GM12865 (cell line): ENCODE results near the gene CACNA1B.
"Not testable (repeated sequence)": the region's sequence is repeated elsewhere in the genome, so short reads cannot be mapped to it uniquely, and the experiment has no call there.

ENCODE experiments used
- DNase-seq: peaks from one replicate; pipeline ENCODE4 v3.0.0; 2010; ENCODE audit warnings: low read depth
- H3K4me3 ChIP-seq: 2 replicates; pipeline ENCODE4 v1.5.1; 2011; ENCODE audit warnings: mild to moderate bottlenecking, low read depth, low read length, control low read depth
- TF ChIP-seq, protein P1 (sequence below): IDR thresholded peaks from 2 replicates; pipeline ENCODE4 v1.5.1; 2011; ENCODE audit warnings: low read length, control low read depth, low read depth, inconsistent platforms; ENCODE audit not compliant: insufficient read depth; ENCODE audit errors: missing control alignments

Gene CACNA1B

DNA sequence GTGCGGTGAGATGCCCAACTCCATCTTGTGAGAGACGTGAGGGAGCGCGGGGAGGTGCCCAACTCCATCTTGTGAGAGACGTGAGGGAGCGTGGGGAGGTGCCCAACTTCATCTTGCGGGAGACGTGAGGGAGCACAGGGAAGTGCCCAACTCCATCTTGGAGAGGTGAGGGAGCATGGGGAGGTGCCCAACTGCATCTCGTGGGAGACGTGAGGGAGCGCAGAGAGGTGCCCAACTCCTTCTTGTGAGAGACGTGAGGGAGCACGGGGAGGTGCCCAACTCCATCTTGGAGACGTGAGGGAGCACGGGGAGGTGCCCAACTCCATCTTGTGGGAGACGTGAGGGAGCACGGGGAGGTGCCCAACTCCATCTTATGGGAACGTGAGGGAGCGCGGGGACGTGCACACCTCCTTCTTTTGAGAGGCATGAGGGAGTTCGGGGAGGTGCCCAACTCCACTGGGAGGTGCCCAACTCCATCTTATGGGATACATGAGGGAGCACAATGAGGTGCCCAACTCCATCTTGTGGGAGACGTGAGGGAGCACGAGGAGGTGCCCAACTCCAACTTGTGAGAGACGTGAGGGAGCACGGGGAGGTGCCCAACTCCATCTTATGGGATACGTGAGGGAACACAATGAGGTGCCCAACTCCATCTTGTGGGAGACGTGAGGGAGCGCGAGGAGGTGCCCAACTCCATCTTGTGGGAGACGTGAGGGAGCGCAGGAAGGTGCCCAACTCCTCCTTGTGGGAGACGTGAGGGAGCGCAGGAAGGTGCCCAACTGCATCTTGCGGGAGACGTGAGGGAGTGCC lies 235.4 kb downstream of the CACNA1B start:
- DNase-seq, result no peak
- TF ChIP-seq, protein P1, sequence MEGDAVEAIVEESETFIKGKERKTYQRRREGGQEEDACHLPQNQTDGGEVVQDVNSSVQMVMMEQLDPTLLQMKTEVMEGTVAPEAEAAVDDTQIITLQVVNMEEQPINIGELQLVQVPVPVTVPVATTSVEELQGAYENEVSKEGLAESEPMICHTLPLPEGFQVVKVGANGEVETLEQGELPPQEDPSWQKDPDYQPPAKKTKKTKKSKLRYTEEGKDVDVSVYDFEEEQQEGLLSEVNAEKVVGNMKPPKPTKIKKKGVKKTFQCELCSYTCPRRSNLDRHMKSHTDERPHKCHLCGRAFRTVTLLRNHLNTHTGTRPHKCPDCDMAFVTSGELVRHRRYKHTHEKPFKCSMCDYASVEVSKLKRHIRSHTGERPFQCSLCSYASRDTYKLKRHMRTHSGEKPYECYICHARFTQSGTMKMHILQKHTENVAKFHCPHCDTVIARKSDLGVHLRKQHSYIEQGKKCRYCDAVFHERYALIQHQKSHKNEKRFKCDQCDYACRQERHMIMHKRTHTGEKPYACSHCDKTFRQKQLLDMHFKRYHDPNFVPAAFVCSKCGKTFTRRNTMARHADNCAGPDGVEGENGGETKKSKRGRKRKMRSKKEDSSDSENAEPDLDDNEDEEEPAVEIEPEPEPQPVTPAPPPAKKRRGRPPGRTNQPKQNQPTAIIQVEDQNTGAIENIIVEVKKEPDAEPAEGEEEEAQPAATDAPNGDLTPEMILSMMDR, result no peak
- no peak overlapping the region for H3K4me3 ChIP-seq

DNA sequence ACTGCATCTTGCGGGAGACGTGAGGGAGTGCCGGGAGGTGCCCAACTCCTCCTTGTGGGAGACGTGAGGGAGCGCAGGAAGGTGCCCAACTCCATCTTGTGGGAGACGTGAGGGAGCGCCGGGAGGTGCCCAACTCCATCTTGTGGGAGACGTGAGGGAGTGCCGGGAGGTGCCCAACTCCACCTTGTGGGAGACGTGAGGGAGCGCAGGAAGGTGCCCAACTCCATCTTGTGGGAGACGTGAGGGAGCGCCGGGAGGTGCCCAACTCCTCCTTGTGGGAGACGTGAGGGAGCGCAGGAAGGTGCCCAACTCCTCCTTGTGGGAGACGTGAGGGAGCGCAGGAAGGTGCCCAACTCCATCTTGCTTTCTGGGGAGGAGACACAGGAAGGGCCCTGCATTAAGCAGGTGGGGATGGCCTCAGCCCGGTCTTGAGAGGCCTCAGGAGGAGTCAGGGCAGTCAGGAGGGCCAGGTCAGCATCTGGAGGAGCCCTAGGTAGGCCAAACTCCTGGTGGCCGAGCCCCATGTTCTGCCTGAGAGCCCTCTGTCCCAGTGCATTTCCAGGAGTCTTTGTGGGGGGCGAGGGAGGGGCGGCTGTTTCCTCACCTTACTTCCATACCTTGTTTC lies 236.2 kb downstream of the CACNA1B start:
- not testable (repeated sequence) for H3K4me3 ChIP-seq, DNase-seq

DNA sequence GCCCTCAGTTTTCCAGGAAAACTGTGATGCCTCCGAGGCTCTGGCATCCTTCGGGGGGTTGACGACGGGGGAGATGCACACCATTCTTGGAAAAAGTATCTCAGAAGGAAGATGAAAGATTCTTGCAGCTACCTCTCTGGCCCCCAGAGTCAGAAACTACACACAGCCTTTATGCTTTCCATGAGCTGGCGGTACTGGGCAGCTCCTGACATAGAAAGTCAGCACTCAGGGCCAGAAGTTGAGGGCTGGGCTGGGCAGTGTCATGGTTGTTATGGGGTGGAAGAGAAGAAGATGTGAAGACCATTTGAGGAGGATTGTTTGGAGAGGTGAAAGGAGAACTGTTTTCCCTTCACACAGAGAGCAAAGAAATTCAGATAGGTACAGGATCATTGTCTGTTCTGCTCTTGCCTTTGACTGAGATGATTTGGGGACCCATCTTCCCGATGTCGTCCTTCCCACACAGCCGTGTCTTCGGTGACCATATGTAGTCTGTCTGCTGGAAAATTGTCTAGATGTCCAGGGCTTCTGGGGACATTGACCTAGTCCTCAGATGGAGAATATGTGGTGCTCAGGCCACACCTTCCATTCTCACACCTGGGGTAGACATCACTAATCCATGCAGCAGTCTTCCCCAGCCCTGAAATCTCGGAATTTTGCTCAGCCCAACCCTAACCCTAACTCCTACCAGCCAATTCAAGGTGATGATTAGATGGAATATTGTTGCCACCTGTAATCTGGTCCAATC lies 237.1 kb downstream of the CACNA1B start:
- TF ChIP-seq, protein P1, result no peak
- DNase-seq, result no peak
- no peak overlapping the region for H3K4me3 ChIP-seq

DNA sequence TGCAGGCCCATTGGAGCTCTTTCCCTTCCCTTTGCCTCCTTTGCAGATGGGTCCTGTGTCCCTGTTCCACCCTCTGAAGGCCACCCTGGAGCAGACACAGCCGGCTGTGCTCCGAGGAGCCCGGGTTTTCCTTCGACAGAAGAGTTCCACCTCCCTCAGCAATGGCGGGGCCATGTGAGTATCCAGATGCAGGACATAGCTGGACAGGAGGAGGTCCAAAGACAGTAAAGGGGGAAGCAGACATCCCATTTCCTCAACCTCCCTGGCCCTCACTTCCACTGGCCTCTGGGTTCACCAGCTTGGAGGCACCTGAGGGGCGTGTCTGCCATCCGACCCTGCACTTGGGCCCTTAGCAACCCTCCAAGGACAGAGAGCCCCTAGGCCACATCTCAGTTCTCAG lies 237.9 kb downstream of the CACNA1B start:
- no peak overlapping the region for H3K4me3 ChIP-seq
- TF ChIP-seq, protein P1, result no peak
- no peak for DNase-seq

DNA sequence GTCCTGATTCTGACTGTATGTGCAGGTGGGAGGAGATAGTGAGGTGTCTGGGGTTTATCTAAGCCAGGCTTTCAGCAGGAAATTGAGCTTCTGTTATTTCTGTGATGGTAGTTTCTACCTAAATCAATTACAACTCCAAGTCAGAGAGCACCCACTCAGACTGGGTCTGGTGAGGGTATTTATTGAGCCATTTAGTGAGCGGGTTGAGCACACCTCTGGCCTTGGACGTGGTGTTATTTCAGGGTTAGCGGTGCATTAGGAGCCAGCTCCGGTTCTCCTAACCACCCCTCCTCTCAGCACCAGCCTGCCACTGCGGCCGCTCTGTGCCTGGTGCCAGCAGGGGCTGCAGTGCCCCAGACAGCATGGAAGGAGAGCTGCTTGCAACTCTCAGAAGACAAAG lies 238.9 kb downstream of the CACNA1B start:
- DNase-seq, result no peak
- H3K4me3 ChIP-seq, result no peak overlapping the region
- TF ChIP-seq, protein P1, result no peak

DNA sequence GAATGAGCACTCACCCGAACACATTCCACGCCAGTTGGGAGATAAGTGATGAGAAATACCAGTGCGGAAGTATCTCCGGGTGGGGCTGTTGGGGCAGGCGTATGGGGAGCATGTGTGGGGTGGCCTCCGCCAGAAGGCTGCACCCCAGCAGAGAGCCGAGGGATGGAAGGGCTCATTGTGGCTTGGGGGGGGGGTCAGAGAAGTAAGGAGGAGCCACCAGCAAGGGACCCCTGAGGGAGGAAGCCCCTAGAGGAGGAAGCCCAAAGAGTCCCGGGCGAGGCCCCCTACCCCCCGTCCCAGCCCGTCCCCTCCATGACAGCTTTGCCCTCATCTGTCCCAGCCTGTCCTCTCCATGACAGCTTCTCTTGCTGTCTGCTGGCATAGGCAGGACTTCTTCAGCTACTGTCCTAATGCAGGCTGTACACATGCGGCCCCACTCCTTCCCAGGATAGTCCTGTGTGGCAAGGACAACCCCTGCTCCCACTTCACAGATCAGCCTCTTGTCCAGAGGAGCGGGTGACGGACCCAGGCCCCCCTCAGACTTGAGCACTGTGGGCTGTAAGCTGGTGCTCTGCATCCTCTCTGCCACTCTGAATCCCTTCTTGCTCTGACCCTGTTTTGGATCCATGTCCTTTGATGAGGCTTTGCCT lies 239.6 kb downstream of the CACNA1B start:
- H3K4me3 ChIP-seq, result no peak overlapping the region
- DNase-seq, result no peak
- TF ChIP-seq, protein P1, result no peak

DNA sequence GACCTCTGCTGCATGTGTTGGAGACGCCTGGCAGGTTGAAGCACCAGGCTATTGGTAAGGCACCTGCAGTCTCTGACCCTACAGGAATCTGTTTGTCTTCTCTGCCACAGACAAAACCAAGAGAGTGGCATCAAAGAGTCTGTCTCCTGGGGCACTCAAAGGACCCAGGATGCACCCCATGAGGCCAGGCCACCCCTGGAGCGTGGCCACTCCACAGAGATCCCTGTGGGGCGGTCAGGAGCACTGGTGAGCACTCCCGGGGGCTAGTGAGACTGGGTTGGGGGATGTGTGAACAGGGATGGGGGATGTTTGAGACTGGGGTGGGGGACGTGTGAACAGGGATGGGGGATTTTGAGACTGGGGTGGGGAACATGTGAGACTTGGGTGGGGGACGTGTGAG lies 240.3 kb downstream of the CACNA1B start:
- no peak for DNase-seq
- TF ChIP-seq, protein P1, result no peak
- H3K4me3 ChIP-seq, result no peak overlapping the region
